Fibroblast of gingiva (primary cell): ENCODE measurements around the gene FBXL17.

Experiments
- DNase-seq: peaks from one replicate; pipeline ENCODE4 v3.0.0-alpha.2; 2011; ENCODE audit warnings: low read depth

The FBXL17 gene

DNA sequence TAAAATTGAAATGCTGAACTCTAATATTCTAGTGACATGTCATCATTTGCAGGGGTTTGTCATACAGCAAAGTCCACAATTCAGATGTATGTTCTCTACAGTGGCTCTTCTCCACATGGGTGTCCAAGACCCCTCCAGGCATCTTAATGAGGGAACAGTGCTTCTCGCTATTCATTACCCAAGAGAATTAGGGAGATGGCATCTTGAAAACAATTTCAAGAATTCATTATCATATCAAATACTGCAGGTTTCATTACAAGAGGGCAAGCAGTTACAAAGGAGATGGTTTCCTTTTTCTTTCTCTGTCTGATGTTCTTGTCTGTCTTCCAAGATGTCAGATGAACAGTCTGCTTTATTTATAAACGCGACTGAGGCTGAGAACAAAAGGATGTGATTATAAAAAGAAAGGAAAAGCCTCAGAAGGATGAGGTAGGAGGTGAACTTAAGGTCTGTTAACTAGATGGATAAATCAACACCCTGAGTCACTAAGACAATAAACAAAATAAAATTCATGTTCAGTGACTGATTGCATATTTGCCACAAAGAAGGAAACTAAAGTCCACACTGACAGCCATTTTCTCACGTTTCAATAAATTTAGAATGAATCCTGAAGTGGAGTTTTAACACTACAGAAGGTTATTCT is 384.4 kb downstream of the FBXL17 start:
- no peak for DNase-seq

- DNase-seq, result no peak
Observed at GRCh38 chr5:107993341-107993740, 388.6 kb downstream of the FBXL17 start.

DNA sequence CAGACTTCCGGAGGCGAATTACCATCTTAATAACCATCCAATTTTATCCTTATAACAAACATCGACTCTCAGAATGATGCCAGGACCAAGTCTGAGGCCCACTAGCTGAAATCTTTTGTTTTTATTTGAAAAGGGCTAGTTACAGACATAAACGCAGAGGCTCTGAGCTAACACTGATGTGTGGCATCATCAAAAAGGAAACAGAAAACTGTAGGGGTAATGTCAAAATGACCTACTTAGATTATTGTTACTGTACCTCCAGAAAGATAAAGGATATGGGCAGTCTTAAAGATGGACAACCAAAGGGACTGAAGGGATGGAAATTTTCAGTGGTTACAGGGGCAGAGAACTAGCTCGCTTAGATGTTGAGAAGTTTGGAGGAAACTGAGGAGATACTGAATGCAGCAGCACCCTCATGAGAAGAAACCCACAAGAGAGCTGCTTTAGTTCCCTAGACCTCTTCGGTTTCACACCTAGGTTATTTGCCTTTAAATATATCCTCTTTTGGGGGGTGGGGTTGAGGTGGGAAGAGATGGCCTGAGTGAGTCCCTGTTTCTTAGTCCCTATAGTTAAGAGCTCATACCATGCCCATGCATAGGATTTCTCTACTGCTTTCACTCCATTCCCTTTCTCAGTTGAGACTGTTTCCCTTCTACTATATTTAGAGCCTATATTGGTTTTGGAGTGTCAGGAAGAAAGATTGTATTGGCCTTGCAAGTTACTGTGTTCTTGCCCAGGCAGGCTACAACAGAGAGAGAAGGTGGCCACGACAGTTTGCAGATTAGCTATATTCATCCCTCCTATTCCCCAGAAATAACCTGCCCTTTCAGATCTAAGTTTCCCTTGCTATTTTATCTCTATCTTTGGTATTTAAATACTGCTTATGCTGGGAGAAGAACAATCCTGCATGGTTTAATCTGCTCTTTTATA is 390.8 kb downstream of the FBXL17 start:
- DNase-seq, result no peak

GRCh38 chr5:107985144-107985543 is 396.8 kb downstream of the FBXL17 start:
- DNase-seq, result no peak

GRCh38 chr5:107982703-107983425 is 399.0 kb downstream of the FBXL17 start:
- no peak for DNase-seq

- peak; percentile 3 for DNase-seq
Observed at GRCh38 chr5:107980923-107981692, 400.8 kb downstream of the FBXL17 start.

- no peak for DNase-seq
Observed at GRCh38 chr5:107979900-107980299, 402.0 kb downstream of the FBXL17 start.

DNA sequence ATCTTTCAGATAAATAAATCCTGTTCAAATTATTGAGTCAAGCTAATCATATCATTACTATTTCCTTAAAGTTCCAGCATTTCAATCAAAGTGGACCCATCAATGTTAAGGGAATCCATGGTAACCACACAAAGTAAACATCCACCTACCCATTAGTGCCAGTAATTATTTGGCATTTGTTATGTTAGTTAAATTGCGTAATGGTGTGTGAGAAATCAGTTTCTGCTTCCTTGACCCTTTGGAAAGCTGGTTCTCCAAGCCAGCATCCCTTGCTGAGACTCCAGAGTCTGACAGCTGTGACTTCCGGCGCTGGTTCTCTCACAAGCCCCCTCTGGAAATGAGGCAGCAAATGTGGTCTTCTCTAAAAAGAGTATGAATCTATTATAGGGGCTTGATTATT is 402.6 kb downstream of the FBXL17 start:
- DNase-seq, result peak; percentile 45

GRCh38 chr5:107977550-107978071 is 404.3 kb downstream of the FBXL17 start:
- DNase-seq, result no peak

DNA sequence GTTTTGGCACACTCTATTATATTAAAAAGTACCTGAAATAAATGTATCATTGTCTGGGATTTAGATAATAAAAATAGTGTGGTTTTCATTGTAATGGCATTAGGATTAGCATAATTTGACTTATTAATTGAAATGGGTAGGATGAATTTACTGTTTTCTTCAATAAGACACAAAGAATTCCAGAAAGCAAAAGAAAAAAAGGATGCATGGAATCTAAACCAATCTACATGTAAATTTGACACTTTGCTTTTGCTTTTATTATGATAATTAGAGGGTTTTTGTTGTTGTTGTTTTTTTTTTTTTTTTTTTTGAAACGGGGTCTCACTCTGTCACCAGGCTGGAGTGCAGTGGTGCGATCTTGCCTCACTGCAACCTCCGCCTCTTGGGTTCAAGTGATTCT is 406.3 kb downstream of the FBXL17 start:
- no peak for DNase-seq

DNA sequence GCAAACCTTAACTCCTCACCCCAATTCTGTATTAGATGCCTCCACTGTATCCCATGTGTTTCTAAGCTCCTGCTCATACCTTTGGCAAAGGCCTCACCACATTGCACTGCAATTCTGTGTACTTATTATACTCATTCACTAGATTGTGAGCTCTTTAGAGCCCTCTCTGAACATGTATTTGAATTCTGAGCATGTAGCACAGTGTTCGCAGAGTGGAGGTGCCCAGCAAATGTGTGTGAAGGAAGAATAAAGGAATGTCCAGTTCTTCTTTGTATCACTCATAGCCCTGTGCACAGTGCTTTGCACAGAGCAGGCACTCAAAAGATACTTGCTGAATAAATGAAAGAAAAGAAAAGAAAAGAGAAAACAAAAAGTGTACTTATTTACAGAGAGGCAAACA is 410.1 kb downstream of the FBXL17 start:
- no peak for DNase-seq

GRCh38 chr5:107969847-107970246 is 412.1 kb downstream of the FBXL17 start:
- DNase-seq, result peak; percentile 33

DNA sequence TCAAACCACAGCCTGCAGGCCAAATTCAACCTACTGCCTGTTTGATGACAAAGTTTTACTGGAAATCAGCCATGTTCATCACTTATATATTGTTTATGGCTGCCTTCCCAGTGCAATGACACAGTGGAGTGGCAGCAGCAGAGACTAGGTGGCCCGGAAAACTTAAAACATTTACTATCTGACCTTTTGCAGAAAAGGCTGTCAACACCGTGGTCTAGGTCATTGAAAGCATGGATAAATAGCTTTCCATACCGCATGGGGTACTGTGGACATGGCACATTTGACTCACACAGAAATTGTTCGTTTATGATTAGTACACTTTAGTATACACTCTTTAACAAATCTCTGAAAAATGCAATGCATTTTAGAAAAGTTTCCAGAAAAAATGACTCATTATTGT is 412.9 kb downstream of the FBXL17 start:
- peak; percentile 22 for DNase-seq

GRCh38 chr5:107968406-107968843 is 413.5 kb downstream of the FBXL17 start:
- peak; percentile 68 for DNase-seq

- no peak for DNase-seq
Observed at GRCh38 chr5:107966201-107966600, 415.7 kb downstream of the FBXL17 start.

GRCh38 chr5:107964722-107965121 is 417.2 kb downstream of the FBXL17 start:
- no peak for DNase-seq

- DNase-seq, result no peak
Observed at GRCh38 chr5:107959573-107960279, 422.2 kb downstream of the FBXL17 start.

GRCh38 chr5:107958861-107959260 is 423.0 kb downstream of the FBXL17 start:
- DNase-seq, result no peak

- no peak for DNase-seq
Observed at GRCh38 chr5:107958432-107958831, 423.5 kb downstream of the FBXL17 start.

- no peak for DNase-seq
Observed at GRCh38 chr5:107957051-107957450, 424.8 kb downstream of the FBXL17 start.

DNA sequence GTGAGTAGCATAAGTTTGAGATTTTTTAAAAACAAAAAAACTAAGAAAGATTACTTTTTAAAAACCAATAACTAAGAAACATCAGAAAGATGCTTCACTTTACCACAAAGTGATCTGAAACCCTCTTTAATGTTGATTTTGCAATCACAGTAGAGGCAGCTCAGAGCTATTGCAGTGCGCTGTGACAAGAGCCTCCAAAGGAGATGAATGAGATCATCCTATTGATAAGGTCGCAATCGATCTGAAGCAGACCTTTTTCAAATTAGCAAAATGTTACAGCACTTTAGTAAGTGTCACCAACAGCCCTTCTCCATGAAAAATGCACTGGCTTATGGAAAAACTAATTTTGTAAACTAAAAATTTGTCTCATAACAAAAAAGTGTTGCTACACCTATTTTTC is 426.6 kb downstream of the FBXL17 start:
- no peak for DNase-seq
